ENCODE measurements around the gene VAMP1.
"Not testable (repeated sequence)": the region's sequence is repeated elsewhere in the genome, so short reads cannot be mapped to it uniquely, and the experiment has no call there.

VAMP1 gene, protein sequence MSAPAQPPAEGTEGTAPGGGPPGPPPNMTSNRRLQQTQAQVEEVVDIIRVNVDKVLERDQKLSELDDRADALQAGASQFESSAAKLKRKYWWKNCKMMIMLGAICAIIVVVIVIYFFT

DNA sequence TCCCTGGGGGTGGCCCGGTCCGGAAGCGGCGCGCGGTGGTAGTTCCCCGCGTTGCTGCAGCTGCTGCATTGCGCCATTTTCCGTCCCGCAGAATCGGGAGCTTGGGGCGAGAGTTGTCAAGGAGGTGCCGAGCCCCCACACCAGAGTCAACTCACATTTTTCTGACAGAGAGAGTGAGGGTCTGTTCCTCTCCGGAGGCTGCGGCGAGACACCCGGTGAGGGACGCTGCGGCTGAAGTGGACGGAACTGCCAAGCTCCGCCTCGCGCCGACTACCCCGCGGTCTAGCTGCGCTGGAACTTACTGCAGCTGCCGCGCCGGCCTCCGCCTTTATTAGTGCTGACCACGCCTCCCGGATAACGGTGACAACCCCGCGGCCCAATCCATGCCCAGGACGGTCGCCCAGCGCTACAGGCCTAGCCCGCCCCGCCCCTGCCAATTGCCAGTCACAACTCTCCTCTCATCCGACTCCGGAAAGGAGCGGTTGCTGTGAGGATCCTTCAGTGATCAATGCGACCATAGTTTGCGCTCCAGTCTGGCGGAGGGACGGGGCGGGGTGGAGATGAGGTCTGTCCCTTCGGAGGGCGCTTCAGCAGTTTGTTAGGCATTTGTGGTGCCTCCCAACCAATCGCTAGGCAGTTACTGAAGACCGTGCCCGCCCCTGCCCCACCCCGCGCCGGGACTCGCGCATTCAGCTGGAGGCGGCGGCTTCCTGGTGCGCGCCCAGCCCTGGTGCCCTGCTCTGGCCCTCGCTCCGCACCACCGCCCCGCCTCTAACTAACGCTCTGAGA, at the start of gene VAMP1:
VAMP1 (minus strand) TSS at position 303 of the 789 bp plus-strand sequence; CDS start at position 157, 146 bp downstream.
- DNase-seq, result peak; percentile 97

DNA sequence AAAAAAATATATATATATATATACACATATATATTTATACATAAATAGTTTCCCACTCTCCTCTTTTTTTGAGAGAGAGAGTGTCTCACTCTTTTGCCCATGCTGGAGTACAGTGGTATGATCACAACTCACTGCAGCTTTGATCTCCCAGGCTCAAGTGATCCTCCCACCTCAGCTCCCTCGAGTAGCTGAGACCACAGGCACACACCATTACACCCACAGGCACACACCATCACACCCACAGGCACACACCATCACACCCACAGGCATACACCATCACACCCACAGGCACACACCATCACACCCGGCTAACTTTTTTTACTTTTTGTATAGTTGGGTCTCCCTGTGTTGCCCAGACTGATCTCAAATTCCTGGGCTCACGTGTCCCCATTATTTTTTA, 49.7 kb upstream of the VAMP1 start:
- no peak for DNase-seq

DNA sequence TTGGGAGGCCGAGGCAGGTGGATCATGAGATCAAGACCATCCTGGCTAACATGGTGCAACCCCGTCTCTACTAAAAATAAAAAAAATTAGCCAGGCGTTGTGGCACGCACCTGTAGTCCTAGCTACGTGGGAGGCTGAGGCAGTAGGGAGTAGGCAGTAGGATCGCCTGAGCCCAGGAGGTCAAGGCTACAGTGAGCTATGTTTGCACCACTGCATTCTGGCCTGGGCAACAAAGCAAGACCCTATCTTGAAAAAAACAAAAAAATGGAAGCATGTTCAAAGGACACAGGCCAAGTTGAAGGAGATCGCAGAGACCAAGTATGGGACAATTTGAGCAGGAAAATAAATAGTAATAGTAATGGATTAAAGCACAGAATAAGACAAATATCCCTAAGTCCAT, 37.6 kb upstream of the VAMP1 start:
- no peak for DNase-seq

DNA sequence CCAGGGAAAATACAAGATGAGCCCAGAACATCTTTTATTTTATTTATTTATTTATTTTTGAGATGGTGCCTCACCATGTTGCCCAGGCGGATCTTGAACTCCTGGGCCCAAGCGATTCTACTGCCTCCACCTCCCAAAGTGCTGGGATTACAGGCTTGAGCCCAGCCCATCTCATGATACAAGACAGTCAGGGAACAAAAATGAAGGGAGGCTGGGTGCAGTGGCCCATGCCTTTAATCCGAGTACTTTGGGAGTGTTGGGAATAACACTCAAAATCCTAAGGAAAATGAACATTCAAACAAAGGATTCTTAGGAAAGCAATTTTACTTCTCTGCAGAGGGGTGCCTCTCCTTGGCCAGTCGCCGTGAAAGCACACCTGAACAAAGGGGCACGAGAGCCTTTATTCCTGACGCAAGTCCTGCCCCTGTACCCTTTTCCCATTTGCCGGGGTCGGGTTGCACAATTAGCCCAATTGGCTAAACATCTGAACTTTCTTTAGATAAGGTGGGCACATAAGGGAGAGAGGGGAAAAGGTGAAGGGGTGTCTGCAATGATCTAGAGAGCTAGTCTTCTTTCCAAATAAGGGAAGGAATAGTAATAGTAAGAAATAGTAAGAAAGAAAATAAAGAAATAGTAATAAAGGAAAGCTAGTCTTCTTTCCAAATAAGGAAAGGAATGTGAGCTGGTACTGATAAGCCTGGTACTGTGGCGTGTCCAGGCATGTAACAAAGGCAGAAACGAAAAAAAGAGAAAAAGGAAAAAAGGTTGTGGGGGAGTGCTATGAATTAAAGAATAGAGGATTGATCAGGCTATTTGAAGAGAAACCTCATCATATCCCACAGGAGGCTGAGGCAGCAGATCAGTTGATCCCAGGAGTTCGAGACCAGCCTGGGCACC, 36.9 kb upstream of the VAMP1 start:
- peak; percentile 16 for DNase-seq

DNA sequence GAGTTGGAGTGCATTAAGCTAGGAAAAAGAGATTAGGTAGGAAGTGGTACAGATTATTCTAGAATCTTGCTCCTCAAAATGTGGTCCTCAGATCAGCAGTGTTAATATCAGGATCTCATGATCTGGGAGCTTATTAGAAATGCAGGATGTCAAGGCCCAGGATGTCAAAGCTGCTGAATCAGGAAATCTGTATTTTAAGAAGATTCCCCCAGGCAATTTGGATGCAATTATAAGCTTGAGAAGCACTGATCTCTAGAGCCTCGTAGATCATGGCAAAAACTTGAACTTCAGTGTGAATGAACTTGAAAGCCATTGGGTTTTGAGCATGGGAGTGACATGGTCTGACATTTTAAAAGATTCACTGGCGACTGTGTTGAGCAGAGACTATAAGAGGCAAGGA, 30.0 kb upstream of the VAMP1 start:
- DNase-seq, result no peak

DNA sequence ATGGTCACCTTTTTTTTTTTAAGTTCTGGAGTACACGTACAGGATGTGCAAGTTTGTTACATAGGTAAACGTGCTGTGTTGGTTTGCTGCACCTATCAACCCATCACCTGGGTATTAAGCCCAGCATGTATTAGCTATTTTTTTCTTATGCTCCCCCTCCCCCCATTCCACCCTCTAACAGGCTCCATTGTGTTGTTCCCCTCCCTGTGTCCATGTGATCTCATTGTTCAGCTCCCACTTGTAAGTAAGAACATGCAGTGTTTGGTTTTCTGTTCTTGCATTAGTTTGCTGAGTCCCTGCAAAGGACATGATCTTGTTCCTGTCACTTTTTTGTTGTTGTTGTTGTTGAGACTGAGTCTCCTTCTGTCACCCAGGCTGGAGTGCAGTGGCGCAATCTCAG, 26.8 kb upstream of the VAMP1 start:
- DNase-seq, result not testable (repeated sequence)

DNA sequence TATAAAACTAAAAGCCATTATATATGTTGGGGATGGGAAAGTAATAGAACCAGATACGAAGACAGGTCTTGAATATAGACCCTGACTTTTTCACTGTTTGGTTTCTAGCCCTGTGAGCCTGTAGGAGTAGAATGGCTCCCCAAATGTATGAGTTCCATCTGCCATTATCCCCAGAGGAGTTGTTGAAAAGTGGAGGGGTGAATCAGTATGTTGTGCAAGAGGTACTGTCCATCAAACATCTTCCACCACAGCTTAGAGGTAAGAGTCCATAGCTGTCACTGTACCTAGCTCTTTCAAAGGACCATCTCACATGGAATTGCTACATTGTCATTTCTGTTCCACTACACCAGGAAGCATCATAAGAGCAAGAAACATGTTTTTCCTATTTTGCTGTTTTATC, 24.5 kb upstream of the VAMP1 start:
- peak; percentile 19 for DNase-seq

DNA sequence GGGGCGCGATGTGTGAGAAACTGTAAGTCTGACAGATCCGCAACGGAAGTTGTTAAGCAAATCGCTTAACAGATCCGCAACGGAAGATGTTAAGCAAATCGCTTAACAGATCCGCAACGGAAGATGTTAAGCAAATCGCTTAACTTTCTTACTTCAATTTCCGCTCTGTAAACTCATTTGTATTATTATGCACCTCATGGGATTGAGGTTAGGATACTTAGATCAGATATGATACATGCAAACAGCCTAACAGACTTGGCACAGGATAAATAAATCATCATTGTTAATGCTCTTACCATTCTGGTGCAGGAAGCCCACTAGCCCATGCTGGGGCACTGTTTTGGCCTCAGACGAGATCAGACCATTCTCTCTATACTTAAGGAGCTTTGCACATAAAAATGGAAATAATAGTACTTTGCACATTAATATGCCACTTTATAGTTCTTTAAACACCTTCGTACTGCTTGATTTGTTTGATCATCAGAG, 23.8 kb upstream of the VAMP1 start:
- DNase-seq, result peak; percentile 66

DNA sequence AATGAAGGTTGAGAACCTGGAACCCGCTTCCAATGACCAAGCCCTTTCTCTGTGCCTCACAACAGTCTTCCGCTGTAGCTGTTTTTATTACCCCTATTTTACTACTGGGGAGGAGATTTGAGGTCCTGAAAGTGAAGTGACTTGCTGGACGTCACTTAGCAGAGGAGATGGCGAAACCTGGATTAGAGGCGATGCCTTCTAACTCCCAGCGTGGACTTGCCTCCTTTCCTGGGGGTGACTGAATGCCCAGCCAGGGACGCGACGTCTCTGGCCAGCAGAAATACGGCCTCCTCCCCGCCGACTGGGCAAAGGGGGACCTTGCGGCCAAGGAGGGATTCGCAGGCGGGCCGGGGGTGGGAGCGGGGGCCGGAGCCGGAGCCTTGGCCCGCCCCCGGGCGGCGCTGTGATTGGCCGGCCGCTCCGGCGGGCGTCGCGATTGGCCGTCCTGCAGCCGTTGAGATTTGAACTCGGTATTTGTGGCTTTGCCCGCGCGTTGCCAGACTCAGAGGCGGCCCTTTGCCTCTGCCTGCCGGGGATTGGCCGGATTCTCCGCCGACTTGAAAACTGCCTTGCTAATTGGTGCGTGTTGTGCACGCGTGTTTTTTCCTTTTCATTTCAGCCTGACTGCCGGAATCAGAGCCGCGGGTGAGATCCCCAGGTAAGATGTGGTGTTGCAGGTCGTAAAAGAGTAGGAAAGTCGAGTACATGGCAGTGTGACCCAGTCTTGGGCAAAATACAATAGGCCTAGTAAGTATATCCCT, 23.2 kb upstream of the VAMP1 start, which contains the start of gene NCAPD2:
NCAPD2 (plus strand) TSS at position 606 of the 761 bp plus-strand sequence. CDS start 997 bp downstream, outside the sequence.
- DNase-seq, result peak; percentile 98

DNA sequence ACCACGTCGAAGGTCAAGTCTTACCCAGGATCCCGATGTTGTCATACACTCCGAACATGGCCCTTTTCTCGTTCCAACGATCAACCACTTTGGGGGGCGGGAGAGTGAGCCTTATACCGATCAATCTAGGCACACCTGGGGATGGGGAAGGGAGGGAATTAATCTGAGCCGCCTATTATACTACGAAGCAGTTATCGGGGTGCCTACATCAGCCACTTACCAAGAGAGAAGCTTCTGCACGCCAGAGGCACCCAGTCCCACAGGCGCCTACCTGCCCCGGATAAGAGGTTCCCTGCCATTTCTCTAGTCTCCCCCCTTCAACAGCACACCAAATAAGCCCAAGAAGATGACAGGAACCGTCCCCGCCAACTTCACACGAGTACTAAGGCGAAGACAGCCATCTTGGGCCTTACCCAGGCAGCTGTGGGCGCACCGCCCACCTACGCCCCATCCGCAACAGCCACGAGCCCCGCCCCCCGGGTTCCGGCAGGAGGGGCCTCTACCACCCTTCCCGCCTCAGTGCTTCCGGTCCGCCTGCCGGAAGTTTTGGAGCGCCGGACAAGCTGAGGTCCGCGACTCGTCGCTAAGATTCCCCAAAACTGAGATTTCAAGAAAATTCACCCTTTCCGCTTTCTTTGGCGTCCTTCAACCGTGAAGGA, 22.5 kb upstream of the VAMP1 start, which contains the start of gene MRPL51:
MRPL51 (minus strand) TSS at position 425 of the 659 bp plus-strand sequence; CDS start at position 299, 126 bp downstream.
- peak; percentile 97 for DNase-seq

DNA sequence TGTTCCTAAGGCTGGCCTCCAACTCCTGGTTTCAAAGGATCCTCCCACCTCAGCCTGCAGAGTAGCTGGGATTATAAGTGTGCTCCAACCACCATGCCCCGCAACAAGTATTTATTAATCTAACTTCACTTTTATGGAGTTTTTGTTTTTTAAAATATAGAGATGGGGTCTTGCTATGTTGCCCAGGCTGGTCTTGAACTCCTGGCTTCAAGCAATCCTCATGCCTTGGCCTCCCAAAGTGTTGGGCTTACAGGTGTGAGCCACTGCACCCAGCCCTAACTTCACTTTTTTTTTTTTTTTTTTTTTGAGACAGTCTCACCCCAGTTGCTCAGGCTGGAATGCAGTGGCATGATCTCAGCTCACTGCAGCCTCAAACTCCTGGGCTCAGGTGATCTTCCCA, 20.2 kb upstream of the VAMP1 start:
- DNase-seq, result not testable (repeated sequence)

DNA sequence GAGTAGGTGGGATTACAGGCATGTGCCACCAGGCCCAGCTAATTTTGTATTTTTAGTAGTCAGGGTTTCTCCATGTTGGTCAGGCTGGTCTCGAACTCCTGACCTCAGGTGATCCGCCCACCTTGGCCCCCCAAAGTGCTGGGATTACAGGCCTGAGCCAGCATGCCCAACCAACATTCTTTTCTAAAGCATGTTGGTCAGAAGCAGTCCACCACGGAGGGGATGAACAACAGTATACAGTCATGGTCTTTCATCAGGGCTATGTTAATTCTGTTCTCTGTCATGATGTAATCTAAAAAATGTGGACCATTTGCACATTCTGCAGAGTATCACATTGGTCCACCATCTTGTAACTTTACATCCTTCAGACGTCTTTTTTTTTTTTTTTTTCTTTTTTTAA, 19.0 kb upstream of the VAMP1 start:
- DNase-seq, result no peak

DNA sequence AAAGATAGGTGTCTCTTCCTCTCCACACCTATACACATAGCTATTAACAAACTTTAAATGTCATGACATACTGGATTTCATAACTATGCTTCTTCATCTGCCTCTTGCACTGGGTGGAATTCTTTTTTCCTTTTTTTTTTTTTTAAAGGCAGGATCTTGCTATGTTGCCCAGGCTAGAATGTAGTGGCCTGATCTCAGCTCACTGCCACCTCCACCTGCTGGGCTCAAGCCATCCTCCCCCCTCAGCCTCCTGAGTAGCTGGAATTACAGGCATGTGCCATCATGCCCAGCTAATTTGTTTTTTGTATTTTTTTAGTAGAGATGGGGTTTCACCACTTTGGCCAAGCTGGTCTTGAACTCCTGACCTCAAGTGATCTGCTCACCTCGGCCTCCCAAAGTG, 17.8 kb upstream of the VAMP1 start:
- DNase-seq, result no peak

DNA sequence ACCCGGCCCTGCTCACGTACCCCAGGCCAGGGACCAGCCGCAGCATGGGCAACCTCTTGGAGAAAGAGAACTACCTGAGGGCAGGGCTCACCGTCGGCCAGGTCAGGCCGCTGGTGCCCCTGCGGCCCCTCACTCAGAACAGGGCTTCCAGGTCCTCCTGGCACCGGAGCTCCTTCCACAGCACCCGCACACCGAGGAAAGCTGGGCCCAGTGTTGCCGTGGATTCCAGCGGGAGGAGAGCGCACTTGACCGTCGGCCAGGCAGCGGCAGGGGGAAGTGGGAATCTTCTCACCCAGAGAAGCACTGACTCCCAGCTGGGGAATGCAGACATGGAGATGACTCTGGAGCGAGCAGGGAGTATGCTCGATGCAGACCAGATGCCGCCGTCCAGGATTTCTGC, 7.9 kb upstream of the VAMP1 start:
- DNase-seq, result no peak

DNA sequence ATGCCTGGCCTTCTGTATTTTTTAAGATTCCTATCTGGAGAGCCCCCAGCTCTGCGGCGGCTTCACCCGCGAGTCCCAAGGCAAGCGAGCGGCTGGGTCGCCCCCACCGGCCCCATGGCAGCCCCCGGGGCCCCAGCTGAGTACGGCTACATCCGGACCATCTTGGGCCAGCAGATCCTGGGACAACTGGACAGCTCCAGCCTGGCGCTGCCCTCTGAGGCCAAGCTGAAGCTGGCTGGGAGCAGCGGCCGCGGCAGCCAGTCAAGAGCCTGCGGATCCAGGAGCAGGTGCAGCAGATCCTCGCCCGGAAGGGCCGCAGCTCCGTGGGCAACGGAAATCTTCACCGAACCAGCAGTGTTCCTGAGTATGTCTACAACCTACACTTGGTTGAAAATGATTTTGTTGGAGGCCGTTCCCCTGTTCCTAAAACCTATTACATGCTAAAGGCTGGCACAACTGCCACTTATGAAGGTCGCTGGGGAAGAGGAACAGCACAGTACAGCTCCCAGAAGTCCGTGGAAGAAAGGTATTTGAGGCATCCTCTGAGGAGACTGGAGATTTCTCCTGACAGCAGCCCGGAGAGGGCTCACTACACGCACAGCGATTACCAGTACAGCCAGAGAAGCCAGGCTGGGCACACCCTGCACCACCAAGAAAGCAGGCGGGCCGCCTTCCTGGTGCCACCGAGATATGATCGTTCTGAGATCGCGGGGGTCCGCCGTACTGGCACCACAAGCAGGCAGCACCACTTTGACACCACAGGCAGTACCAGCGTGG, 7.3 kb upstream of the VAMP1 start:
- DNase-seq, result not testable (repeated sequence)

DNA sequence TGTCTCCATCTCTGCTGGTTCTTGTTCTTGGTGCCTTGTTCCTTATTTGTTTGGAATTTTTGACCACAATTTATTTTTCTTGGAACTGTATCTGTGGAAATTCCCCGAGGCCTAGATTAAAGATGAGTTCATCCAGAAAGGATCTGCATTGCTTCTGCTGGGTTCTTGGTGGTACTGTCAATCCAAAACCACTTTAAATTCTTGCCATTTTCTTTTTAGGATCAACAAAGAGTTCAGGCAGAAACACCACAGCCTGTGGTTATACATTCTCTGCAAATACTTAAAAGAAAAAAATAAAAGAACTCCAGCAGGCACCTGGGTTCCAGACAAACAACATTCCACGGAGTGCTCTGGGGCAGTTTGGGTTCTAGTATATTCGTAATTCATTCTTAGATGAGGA, 6.0 kb upstream of the VAMP1 start:
- no peak for DNase-seq

DNA sequence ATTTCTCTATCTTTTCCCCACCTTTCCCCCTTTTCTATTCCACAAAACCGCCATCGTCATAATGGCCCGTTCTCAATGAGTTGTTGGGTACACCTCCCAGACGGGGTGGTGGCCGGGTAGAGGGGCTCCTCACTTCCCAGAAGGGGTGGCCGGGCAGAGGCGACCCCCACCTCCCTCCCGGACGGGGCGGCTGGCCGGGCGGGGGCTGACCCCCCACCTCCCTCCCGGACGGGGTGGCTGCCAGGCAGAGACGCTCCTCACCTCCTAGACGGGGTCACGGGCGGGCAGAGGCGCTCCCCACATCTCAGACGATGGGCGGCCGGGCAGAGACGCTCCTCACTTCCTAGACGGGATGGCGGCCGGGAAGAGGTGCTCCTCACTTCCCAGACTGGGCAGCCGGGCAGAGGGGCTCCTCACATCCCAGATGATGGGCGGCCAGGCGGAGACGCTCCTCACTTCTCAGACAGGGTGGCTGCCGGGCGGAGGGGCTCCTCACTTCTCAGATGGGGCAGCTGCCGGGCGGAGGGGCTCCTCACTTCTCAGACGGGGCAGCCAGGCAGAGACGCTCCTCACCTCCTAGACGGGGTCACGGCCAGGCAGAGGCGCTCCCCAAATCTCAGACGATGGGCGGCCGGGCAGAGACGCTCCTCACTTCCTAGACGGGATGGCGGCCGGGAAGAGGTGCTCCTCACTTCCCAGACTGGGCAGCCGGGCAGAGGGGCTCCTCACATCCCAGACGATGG, 4.9 kb upstream of the VAMP1 start:
- DNase-seq, result not testable (repeated sequence)

DNA sequence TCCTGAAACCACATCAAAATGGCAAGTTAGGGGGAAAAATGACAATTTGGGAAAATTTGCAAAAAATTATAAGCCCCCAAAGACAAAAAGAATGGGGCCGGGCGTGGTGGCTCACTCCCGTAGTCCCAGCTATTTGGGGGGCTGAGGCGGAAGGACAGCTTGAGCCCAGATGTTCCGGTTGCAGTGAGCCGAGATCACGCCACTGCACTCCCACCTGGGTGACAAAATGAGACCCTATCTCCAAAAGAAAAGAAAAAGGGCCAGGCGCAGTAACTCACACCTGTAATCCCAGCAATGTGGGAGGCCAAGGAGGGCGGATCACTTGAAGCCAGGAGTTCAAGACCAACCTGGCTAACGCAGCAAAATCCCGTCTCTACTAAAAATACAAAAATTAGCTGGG, 2.0 kb upstream of the VAMP1 start:
- no peak for DNase-seq

DNA sequence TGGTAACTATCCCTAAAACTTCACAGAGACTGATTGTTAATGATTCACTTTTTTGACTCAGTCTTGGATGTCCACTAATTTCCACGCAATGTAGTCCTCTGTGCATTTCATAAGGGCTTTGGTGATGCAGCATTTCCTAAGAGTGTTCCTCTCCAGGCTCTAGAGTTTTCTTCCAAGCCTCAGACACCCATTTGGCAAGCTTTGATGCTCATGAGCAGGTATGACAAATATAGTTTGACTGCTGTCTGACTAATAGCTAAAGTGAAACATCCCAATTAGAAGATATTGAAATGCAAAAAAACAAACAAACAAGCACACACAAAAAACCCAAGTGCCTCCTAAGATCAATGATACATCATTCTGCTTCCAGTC, 1.5 kb upstream of the VAMP1 start:
- DNase-seq, result no peak

DNA sequence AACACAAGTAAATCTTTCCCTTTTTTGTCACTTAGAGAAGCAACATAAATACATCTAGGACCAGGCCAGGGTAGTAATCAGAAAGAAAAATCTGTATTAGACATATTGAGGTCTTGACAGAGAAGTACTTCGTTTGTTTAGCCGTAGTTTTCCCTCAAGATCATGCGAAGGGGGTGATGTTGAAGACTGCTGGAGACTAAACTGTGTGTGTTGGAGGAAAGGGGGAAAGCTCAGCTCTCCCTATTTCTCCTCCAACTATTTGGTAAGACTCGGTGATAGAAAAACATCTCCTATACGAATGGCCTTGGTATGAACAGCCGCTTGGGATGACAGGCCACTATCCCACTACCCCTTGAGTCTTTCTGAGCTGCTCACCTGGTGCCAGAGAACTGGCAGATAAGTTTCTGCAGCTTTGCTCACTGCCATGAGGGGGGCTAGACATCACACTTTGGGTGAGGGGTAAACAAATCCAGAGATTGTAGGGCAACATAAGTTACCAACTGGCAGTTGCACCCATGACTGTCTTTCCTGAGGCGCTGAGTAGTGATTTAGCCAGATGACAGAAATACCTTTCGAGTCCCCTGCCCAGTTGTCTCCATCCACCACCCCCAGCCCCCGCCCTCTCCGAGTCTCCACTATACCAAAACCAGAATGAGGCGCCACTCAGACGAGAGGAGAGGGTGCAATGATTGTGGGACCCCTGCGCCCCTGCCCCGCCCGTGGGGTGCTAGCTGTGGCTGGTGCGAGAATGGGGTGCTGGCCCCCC, 685 bp downstream of the VAMP1 start:
- no peak for DNase-seq
